HepG2 (cell line): ENCODE measurements around the gene COL4A6.

Experiments
- CHD2 ChIP-seq: IDR thresholded peaks from 2 replicates; pipeline ENCODE4 v1.6.1; 2011; ENCODE audit warnings: low read depth, low read length, improper control_type of control experiment
- ELF4 ChIP-seq: sonication (generic); formaldehyde crosslinking; IDR thresholded peaks from 2 replicates; pipeline ENCODE4 v1.5.0; 2020; ENCODE audit warnings: missing genetic modification reagents, mild to moderate bottlenecking, moderate library complexity, borderline replicate concordance
- EZH2 ChIP-seq: conservative IDR thresholded peaks from 2 replicates; pipeline ENCODE4 v1.6.1; 2012; ENCODE audit warnings: mild to moderate bottlenecking, low read depth, low read length, moderate library complexity
- GTF2F1 ChIP-seq: fragments of 150-350 bp; IDR thresholded peaks from 2 replicates; pipeline ENCODE4 v1.6.1; 2014; ENCODE audit warnings: low read length
- PITX1 ChIP-seq: sonication (generic); formaldehyde crosslinking; IDR thresholded peaks from 2 replicates; pipeline ENCODE4 v1.5.1; 2020; ENCODE audit warnings: mild to moderate bottlenecking, missing genetic modification reagents
- RELA ChIP-seq: sonication (generic); formaldehyde crosslinking; IDR thresholded peaks from 2 replicates; pipeline ENCODE4 v1.4.0; 2020; ENCODE audit warnings: missing genetic modification reagents
- RFX5 ChIP-seq: IDR thresholded peaks from 2 replicates; pipeline ENCODE4 v1.6.1; 2011; ENCODE audit warnings: low read depth, low read length, improper control_type of control experiment
- SP2 ChIP-seq: sonication (generic); formaldehyde crosslinking; IDR thresholded peaks from 2 replicates; pipeline ENCODE4 v1.5.1; 2020; ENCODE audit warnings: mild to moderate bottlenecking, missing genetic modification reagents
- TRIM24 ChIP-seq: sonication (generic); formaldehyde crosslinking; IDR thresholded peaks from 2 replicates; pipeline ENCODE4 v1.8.0; 2022; ENCODE audit warnings: mild to moderate bottlenecking, missing genetic modification reagents
- ZNF615 ChIP-seq: sonication (generic); formaldehyde crosslinking; IDR thresholded peaks from 2 replicates; pipeline ENCODE4 v1.5.0; 2020; ENCODE audit warnings: mild to moderate bottlenecking, missing genetic modification reagents, borderline replicate concordance
- ZZZ3 ChIP-seq: sonication (generic); formaldehyde crosslinking; IDR thresholded peaks from 2 replicates; pipeline ENCODE4 v1.4.0; 2020; ENCODE audit warnings: missing genetic modification reagents, mild to moderate bottlenecking, borderline replicate concordance

GRCh38 chrX:108199041-108199440 lies 239.2 kb downstream of the COL4A6 start:
- TF ChIP-seq RFX5 (no peak), SP2 (CRISPR knock-in tag) (no peak), PITX1 (no peak), RELA (no peak), GTF2F1 (no peak), ELF4 (no peak), TRIM24 (CRISPR knock-in tag) (no peak), CHD2 (no peak), ZNF615 (CRISPR knock-in tag) (no peak), EZH2 (no peak), ZZZ3 (CRISPR knock-in tag) (no peak)
